ENCODE results near the gene SHC2.
"Not testable (repeated sequence)": the region's sequence is repeated elsewhere in the genome, so short reads cannot be mapped to it uniquely, and the experiment has no call there.

The SHC2 gene

DNA sequence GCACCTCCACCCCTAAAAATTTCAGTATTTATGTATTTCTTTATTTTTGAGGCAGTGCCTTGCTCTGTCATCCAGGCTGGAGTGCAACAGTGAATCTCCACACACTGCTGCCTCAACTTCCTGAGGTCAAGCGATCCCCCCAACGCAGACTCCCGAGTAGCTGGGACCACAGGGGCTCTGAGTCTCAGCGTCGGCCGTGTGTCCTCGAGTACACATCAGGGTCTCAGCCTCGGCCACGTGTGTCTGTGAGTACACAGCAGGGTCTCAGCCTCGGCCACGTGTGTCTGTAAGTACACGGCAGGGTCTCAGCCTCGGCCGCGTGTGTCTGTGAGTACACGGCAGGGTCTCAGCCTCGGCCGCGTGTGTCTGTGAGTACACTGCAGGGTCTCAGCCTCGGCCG lies 73.1 kb downstream of the SHC2 start:
- H3K9me3 Mint-ChIP-seq, result peaks cover 5% of the 10 kb centered on the region
- no peaks in the 10 kb centered on the region for H3K4me1 Mint-ChIP-seq (ENCODE audit: low read depth)
- no peaks in the 10 kb centered on the region for H3K36me3 Mint-ChIP-seq (ENCODE audit: low read depth)
- no peak overlapping the region for H3K4me3 Mint-ChIP-seq
- H3K27me3 Mint-ChIP-seq, result peaks cover 48% of the 10 kb centered on the region
- no peak overlapping the region for H3K27ac Mint-ChIP-seq
- intact Hi-C loops (cut with micrococcal nuclease), result no loop called here

DNA sequence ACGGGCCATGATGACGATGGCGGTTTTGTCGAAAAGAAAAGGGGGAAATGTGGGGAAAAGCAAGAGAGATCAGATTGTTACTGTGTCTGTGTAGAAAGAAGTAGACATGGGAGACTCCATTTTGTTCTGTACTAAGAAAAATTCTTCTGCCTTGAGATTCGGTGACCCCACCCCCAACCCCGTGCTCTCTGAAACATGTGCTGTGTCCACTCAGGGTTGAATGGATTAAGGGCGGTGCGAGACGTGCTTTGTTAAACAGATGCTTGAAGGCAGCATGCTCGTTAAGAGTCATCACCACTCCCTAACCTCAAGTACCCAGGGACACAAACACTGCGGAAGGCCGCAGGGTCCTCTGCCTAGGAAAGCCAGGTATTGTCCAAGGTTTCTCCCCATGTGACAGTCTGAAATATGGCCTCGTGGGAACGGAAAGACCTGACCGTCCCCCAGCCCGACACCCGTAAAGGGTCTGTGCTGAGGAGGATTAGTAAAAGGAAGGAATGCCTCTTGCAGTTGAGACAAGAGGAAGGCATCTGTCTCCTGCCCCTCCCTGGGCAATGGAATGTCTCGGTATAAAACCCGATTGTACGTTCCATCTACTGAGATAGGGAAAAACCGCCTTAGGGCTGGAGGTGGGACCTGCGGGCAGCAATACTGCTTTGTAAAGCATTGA lies 74.1 kb downstream of the SHC2 start:
- H3K36me3 Mint-ChIP-seq (ENCODE audit: low read depth); intact Hi-C loops (cut with micrococcal nuclease); H3K27ac Mint-ChIP-seq; H3K4me3 Mint-ChIP-seq; H3K4me1 Mint-ChIP-seq (ENCODE audit: low read depth); H3K9me3 Mint-ChIP-seq: not testable (repeated sequence)
- H3K27me3 Mint-ChIP-seq, result peaks cover 48% of the 10 kb centered on the region

DNA sequence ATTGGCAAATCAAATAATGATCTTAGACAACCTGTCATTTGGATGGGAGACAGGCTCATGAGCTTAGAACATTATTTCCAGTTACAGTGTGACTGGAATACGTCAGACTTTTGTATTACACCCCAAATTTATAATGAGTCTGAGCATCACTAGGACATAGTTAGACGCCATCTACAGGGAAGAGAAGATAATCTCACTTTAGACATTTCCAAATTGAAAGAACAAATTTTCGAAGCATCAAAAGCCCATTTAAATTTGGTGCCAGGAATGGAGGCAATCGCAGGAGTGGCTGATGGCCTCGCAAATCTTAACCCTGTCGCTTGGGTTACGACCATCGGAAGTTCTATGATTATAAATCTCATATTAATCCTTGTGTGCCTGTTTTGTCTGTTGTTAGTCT lies 74.6 kb downstream of the SHC2 start:
- peaks cover 47% of the 10 kb centered on the region for H3K27me3 Mint-ChIP-seq
- H3K4me3 Mint-ChIP-seq; H3K27ac Mint-ChIP-seq; H3K9me3 Mint-ChIP-seq; intact Hi-C loops (cut with micrococcal nuclease); H3K36me3 Mint-ChIP-seq (ENCODE audit: low read depth); H3K4me1 Mint-ChIP-seq (ENCODE audit: low read depth): not testable (repeated sequence)

DNA sequence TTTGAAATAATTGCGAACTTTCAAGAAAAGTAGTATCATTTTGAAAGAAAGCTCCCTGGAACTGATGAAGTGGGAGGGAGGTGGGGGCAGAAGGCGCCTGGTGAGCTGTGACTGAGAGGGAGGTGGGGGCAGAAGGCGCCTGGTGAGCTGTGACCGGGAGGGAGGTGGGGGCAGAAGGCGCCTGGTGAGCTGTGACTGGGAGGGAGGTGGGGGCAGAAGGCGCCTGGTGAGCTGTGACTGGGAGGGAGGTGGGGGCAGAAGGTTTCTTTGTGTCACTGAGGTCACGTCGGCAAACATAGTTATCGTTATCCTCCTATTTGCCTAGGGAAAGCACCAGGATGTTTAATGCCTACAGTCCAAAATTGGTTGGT lies 76.0 kb downstream of the SHC2 start:
- Mint-ChIP-seq H3K9me3 (no peaks in the 10 kb centered on the region), H3K4me1 (ENCODE audit: low read depth) (no peaks in the 10 kb centered on the region), H3K27me3 (peaks cover 47% of the 10 kb centered on the region), H3K36me3 (ENCODE audit: low read depth) (no peaks in the 10 kb centered on the region), H3K4me3 (no peak overlapping the region), H3K27ac (no peak overlapping the region)
- intact Hi-C loops (cut with micrococcal nuclease), result no loop called here

DNA sequence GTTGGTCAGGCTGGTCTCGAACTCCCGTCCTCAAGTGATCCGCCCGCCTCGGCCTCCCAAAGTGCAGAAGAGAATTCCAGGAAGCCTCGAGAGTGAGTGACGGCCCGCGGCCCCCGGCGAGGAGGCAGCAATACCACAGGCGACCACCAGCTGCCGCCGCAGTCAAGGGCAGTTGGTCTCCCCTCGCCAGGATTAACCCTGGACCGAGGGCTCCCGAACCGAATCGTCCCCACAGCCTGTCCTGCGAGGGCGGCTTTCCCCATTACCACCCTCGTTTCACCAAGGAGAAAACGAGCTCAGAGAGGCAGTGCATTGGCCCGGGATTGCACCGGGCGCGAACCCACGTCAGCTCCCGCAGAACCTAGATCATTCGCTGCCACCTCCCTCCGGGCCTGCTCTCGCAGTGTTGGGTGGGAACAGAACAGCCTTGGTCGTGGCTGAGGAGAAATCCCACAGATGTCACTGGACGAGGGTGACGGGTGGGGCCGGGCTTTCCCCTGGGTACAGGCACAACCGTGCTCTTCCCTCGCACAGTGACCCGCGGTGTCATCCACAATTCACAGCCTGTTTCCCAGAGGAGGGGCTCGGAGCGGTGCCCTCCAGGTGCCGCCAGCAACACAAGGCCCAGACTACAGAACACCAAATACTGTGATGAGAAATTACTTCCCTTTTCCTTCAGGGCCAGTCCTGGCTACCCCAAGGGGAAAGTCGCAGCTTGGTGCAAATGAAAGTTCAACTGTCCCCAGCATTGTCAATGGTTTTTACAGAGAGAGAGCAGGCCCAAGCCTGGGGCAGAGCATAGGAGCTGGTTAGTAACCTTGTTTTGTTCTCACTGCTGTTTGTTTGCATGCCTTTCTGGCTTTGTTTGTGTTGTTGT lies 76.7 kb downstream of the SHC2 start:
- Mint-ChIP-seq H3K27me3 (peaks cover 50% of the 10 kb centered on the region), H3K9me3 (no peaks in the 10 kb centered on the region), H3K27ac (no peak overlapping the region), H3K36me3 (ENCODE audit: low read depth) (no peaks in the 10 kb centered on the region), H3K4me1 (ENCODE audit: low read depth) (no peaks in the 10 kb centered on the region), H3K4me3 (no peak overlapping the region)
- intact Hi-C loops (cut with micrococcal nuclease), result no loop called here

DNA sequence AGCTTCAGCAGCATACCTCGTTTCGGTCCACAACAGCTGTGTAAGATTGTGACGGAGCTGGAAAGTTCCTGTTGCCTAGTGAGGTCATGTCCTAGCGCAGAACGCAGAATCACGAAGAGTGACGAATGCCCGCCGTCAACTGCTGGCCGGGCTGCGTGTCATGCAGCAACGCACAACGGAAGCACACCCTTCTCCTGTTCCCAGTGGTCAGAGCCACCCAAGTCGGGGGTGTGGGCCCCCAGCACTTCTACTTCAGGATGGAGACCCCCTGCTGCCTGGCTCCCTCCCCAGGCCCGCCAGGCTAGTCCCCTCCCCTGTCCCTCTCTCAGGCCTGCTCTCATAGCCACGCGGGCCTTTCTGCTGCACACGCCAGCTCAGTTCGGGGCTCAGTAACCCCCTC lies 77.8 kb downstream of the SHC2 start:
- intact Hi-C loops (cut with micrococcal nuclease), result no loop called here
- Mint-ChIP-seq H3K4me3 (no peak overlapping the region), H3K27me3 (peaks cover 48% of the 10 kb centered on the region), H3K9me3 (no peaks in the 10 kb centered on the region), H3K4me1 (ENCODE audit: low read depth) (no peaks in the 10 kb centered on the region), H3K27ac (no peak overlapping the region), H3K36me3 (ENCODE audit: low read depth) (no peaks in the 10 kb centered on the region)

DNA sequence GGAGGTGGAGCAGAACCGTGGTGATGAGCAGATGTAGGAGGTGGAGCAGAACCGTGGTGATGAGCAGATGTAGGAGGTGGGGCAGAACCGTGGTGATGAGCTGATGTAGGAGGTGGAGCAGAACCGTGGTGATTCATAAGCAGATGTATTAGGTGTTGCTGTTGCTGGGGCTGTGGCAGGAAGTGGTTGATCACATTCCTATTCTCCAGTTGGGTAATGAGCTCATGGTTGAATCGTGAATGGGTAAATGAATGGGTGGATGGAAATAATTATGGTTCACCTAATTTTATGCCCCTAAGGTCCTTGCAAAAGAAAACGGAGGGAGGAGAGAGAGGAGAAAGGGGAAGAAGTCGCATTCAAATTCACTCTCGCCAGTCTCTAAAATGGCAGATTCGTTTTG lies 78.3 kb downstream of the SHC2 start:
- H3K27ac Mint-ChIP-seq; H3K36me3 Mint-ChIP-seq (ENCODE audit: low read depth); intact Hi-C loops (cut with micrococcal nuclease); H3K4me3 Mint-ChIP-seq; H3K4me1 Mint-ChIP-seq (ENCODE audit: low read depth); H3K9me3 Mint-ChIP-seq: not testable (repeated sequence)
- peaks cover 47% of the 10 kb centered on the region for H3K27me3 Mint-ChIP-seq

DNA sequence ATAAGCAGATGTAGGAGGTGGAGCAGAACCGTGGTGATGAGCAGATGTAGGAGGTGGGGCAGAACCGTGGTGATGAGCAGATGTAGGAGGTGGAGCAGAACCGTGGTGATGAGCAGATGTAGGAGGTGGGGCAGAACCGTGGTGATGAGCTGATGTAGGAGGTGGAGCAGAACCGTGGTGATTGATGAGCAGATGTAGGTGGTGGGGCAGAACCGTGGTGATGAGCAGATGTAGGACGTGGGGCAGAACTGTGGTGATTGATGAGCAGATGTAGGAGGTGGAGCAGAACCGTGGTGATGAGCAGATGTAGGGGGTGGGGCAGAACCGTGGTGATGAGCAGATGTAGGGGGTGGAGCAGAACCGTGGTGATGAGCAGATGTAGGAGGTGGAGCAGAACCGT lies 78.9 kb downstream of the SHC2 start:
- H3K4me3 Mint-ChIP-seq; H3K27ac Mint-ChIP-seq; intact Hi-C loops (cut with micrococcal nuclease); H3K36me3 Mint-ChIP-seq (ENCODE audit: low read depth); H3K9me3 Mint-ChIP-seq; H3K4me1 Mint-ChIP-seq (ENCODE audit: low read depth): not testable (repeated sequence)
- peaks cover 43% of the 10 kb centered on the region for H3K27me3 Mint-ChIP-seq

DNA sequence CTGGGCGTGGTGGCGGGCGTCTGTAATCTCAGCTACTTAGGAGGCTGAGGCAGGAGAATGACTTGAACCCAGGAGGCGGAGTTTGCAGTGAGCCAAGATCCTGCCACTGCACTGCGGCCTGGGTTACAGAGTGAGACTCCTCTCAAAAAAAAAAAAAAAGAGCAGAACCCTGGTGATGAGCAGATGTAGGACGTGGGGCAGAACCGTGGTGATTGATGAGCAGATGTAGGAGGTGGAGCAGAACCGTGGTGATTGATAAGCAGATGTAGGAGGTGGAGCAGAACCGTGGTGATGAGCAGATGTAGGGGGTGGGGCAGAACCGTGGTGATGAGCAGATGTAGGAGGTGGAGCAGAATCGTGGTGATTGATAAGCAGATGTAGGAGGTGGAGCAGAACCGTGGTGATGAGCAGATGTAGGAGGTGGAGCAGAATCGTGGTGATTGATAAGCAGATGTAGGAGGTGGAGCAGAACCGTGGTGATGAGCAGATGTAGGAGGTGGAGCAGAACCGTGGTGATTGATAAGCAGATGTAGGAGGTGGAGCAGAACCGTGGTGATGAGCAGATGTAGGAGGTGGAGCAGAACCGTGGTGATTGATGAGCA lies 80.1 kb downstream of the SHC2 start:
- H3K9me3 Mint-ChIP-seq; H3K27ac Mint-ChIP-seq; H3K4me3 Mint-ChIP-seq; intact Hi-C loops (cut with micrococcal nuclease); H3K4me1 Mint-ChIP-seq (ENCODE audit: low read depth); H3K36me3 Mint-ChIP-seq (ENCODE audit: low read depth): not testable (repeated sequence)
- peaks cover 38% of the 10 kb centered on the region for H3K27me3 Mint-ChIP-seq

DNA sequence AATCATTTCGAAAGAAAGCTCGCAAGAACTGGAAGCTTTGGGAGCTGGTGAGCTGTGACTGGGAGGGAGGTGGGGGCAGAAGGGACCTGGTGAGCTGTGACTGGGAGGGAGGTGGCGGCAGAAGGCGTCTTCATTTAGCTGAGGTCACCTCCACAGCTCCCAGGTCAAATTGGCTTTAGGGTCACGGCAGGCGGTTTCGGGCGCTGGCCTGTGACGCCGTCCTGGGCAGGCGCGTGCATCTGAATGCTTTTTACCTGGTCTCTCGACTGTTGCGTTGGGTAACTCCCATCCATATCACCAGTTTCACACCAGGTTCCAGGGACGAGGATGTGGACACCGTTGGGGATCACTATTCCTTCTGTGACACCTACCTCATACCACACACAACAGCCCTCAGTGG lies 81.0 kb downstream of the SHC2 start:
- intact Hi-C loops (cut with micrococcal nuclease), result no loop called here
- Mint-ChIP-seq H3K4me3 (no peak overlapping the region), H3K27ac (no peak overlapping the region), H3K27me3 (peaks cover 36% of the 10 kb centered on the region), H3K4me1 (ENCODE audit: low read depth) (no peaks in the 10 kb centered on the region), H3K9me3 (no peaks in the 10 kb centered on the region), H3K36me3 (ENCODE audit: low read depth) (no peaks in the 10 kb centered on the region)

DNA sequence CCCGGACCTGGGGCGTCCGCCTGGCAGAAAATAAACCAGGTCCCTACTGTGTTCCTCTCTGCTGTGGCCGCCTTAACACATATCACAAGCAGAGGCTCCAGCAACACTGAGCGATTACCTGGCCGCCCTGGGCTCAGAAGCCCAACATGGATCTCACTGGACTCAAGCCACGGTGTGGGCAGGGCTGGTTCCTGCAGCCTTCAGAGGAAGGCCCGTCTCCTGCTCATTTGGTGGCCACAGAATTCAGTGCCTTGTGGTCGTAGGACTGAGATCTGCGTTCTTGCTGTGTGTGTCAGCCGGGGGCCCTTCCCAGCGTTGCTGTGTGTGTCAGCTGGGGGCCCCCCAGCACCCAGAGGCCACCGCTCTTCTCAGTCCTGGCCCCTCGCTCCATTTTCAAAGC lies 82.1 kb downstream of the SHC2 start:
- Mint-ChIP-seq H3K4me3 (no peak overlapping the region), H3K4me1 (ENCODE audit: low read depth) (no peaks in the 10 kb centered on the region), H3K36me3 (ENCODE audit: low read depth) (no peaks in the 10 kb centered on the region), H3K27me3 (peaks cover 28% of the 10 kb centered on the region), H3K9me3 (no peaks in the 10 kb centered on the region), H3K27ac (no peak overlapping the region)
- intact Hi-C loops (cut with micrococcal nuclease), result no loop called here

DNA sequence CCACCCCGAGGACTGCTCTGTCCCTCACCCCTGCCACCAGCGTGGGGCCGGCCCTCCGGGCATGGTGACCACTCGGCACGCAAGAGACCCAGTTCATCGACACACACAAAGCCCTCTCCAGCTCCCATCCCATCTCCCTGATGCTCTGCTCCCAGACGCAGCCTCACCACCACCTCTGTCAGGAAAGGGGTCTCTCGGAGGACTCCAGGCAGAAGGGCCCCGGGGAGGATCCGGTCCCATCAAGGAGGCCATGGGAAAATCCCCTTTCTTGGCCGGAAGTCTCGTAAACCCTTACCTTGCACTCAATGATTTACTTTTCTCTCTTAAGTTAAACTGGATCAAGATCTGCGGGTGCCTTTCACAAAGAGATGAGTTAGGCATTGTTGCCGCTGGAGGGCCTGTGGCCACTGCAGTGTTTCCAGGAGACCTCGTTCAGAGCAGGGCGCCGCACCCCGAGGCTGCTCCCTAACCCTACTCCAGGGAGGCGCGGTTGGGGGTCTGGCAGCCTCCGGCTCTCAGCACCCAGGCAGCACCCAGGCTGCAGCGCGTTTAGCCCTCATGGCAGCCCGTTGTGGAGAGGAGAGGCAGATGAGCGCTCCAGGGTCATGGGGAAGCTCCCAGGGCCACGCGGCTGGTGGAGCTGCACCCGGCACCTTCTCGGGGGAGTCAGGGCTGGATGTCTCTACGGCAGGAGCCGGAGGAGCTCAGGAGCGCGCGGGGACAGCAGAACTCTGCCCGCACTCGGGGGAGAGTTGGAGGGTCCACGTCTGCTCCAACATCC lies 82.8 kb downstream of the SHC2 start:
- Mint-ChIP-seq H3K27ac (no peak overlapping the region), H3K9me3 (no peaks in the 10 kb centered on the region), H3K4me3 (no peak overlapping the region), H3K4me1 (ENCODE audit: low read depth) (no peaks in the 10 kb centered on the region), H3K27me3 (peaks cover 20% of the 10 kb centered on the region), H3K36me3 (ENCODE audit: low read depth) (no peaks in the 10 kb centered on the region)
- intact Hi-C loops (cut with micrococcal nuclease), result no loop called here

DNA sequence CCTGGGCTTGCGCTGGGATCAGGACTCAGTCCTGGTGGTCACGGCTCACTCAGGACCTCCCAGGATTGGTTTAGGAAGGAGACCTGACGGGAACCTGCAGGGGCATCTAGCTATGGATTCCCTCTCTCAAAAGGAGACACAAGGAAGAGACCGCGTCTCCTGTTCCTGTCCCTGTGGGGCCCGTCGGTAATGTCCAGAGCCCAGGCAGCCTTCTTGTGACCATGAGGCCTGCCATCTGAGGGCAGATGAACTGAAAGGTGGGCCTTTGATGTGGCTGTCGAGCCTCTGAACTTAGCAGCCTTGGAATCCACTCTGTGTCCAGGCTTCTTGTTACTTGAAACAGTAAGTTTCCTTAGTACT lies 84.7 kb downstream of the SHC2 start:
- H3K9me3 Mint-ChIP-seq, result no peaks in the 10 kb centered on the region
- no peaks in the 10 kb centered on the region for H3K4me1 Mint-ChIP-seq (ENCODE audit: low read depth)
- H3K4me3 Mint-ChIP-seq, result no peak overlapping the region
- no peak overlapping the region for H3K27ac Mint-ChIP-seq
- peaks cover 19% of the 10 kb centered on the region for H3K27me3 Mint-ChIP-seq
- intact Hi-C loops (cut with micrococcal nuclease), result no loop called here
- no peaks in the 10 kb centered on the region for H3K36me3 Mint-ChIP-seq (ENCODE audit: low read depth)
